HepG2 (cell line): Measurements from ENCODE around the gene HDDC3. TPM values are rescaled to one million over a fixed set of nuclear protein-coding genes. Genes with fewer than 3 reads are reported as not detected.

Experiments
- BCLAF1 ChIP-seq: fragments of 450-650 bp; IDR thresholded peaks from 2 replicates; pipeline ENCODE4 v1.6.1; 2017; ENCODE audit warnings: mild to moderate bottlenecking
- CEBPB ChIP-seq: IDR thresholded peaks from 2 replicates; pipeline ENCODE4 v1.6.1; 2011; ENCODE audit warnings: low read depth, low read length, improper control_type of control experiment, borderline replicate concordance
- DBP ChIP-seq: sonication (generic); formaldehyde crosslinking; IDR thresholded peaks from 2 replicates; pipeline ENCODE4 v1.4.0; 2020; ENCODE audit warnings: missing genetic modification reagents; ENCODE audit errors: not compliant biosample characterization
- ISX ChIP-seq: sonication (generic); formaldehyde crosslinking; conservative IDR thresholded peaks from 2 replicates; pipeline ENCODE4 v1.5.0; 2020; ENCODE audit warnings: missing genetic modification reagents
- KAT2B ChIP-seq: fragments of 150-350 bp; IDR thresholded peaks from 2 replicates; pipeline ENCODE4 v1.6.1; 2014; ENCODE audit warnings: low read depth, low read length, borderline replicate concordance
- KLF9 ChIP-seq: IDR thresholded peaks from 2 replicates; pipeline ENCODE4 v1.6.1; 2016; ENCODE audit warnings: low read depth
- NFE2 ChIP-seq: sonication (generic); formaldehyde crosslinking; IDR thresholded peaks from 2 replicates; pipeline ENCODE4 v1.4.0; 2020; ENCODE audit warnings: missing genetic modification reagents
- PREB ChIP-seq: sonication (generic); formaldehyde crosslinking; IDR thresholded peaks from 2 replicates; pipeline ENCODE4 v1.4.0; 2020; ENCODE audit warnings: missing genetic modification reagents
- RBM39 ChIP-seq: fragments of 200-400 bp; formaldehyde crosslinking; IDR thresholded peaks from one replicate; pipeline ENCODE4 v1.6.1; 2018; ENCODE audit warnings: antibody characterized with exemption, mild to moderate bottlenecking, low read depth, low read length; ENCODE audit not compliant: poor library complexity, severe bottlenecking
- SYNCRIP ChIP-seq: fragments of 200-400 bp; formaldehyde crosslinking; IDR thresholded peaks from 2 replicates; pipeline ENCODE4 v1.6.1; 2018; ENCODE audit warnings: mild to moderate bottlenecking, low read depth, low read length; ENCODE audit not compliant: insufficient read depth
- THAP7 ChIP-seq: sonication (generic); formaldehyde crosslinking; IDR thresholded peaks from 2 replicates; pipeline ENCODE4 v1.8.1; 2023; ENCODE audit warnings: mild to moderate bottlenecking, missing genetic modification reagents
- ZBTB10 ChIP-seq: sonication (generic); formaldehyde crosslinking; IDR thresholded peaks from 2 replicates; pipeline ENCODE4 v1.4.0; 2020; ENCODE audit warnings: missing genetic modification reagents, borderline replicate concordance
- ZFP90 ChIP-seq: sonication (generic); formaldehyde crosslinking; IDR thresholded peaks from 2 replicates; pipeline ENCODE4 v1.8.0; 2022; ENCODE audit warnings: missing genetic modification reagents, mild to moderate bottlenecking, inconsistent platforms, borderline replicate concordance
- ZNF121 ChIP-seq: sonication (generic); formaldehyde crosslinking; IDR thresholded peaks from 2 replicates; pipeline ENCODE4 v1.5.0; 2020; ENCODE audit warnings: mild to moderate bottlenecking, missing genetic modification reagents
- ZNF180 ChIP-seq: sonication (generic); formaldehyde crosslinking; IDR thresholded peaks from 2 replicates; pipeline ENCODE4 v1.4.0; 2020; ENCODE audit warnings: low read depth, missing genetic modification reagents, borderline replicate concordance
- ZNF331 ChIP-seq: sonication (generic); formaldehyde crosslinking; IDR thresholded peaks from 2 replicates; pipeline ENCODE4 v1.4.0; 2020; ENCODE audit warnings: missing genetic modification reagents
- ZNF337 ChIP-seq: sonication (generic); formaldehyde crosslinking; IDR thresholded peaks from 2 replicates; pipeline ENCODE4 v1.5.1; 2020; ENCODE audit warnings: missing genetic modification reagents, low read depth, mild to moderate bottlenecking, borderline replicate concordance
- ZNF749 ChIP-seq: sonication (generic); formaldehyde crosslinking; IDR thresholded peaks from 2 replicates; pipeline ENCODE4 v1.8.0; 2022; ENCODE audit warnings: mild to moderate bottlenecking, missing genetic modification reagents, moderate library complexity, borderline replicate concordance
- ZNF766 ChIP-seq: sonication (generic); formaldehyde crosslinking; IDR thresholded peaks from 2 replicates; pipeline ENCODE4 v1.5.0; 2020; ENCODE audit warnings: missing genetic modification reagents, borderline replicate concordance
- ZNF83 ChIP-seq: sonication (generic); formaldehyde crosslinking; IDR thresholded peaks from 2 replicates; pipeline ENCODE4 v1.4.0; 2020; ENCODE audit warnings: missing genetic modification reagents, mild to moderate bottlenecking, borderline replicate concordance
- polyA plus RNA-seq, 8 experiments: library from polyadenylated mRNA; depleted of rRNA in 3 of 8; stranded (reverse) in 7 of 8; unstranded in 1 of 8; fragments of >200 nt; fragmentation: Illumina TruSeq in 4 of 8; extraction: Trizol in 4 of 8; gene quantifications; 2 replicates each; pipeline versions ENCODE4 v1.2.1 to v1.2.3, GENCODE V29; 2011 to 2016; ENCODE audit warnings: low read depth in 4 of 8, missing spikeins in 1 of 8, mixed read lengths in 1 of 8; ENCODE audit not compliant: insufficient read depth in 1 of 8
- total RNA-seq, 5 experiments: library from RNA; depleted of rRNA; stranded (reverse); fragments of >200 nt; fragmentation: Illumina TruSeq; extraction: Trizol; gene quantifications; 2 replicates each; pipeline ENCODE4 v1.2.3, GENCODE V29; 2016; ENCODE audit warnings: low read depth in 1 of 5

The HDDC3 gene
- total and polyA plus RNA-seq, 2 of the 13 experiments (the other 11 are each of a cell fraction or from before 2014, with no cell fraction given), result 18.7 to 28.3 TPM

GRCh38 chr15:90893175-90894090, 38.9 kb downstream of the HDDC3 start (continued):
- TF ChIP-seq PREB (CRISPR knock-in tag), result no peak
- peak; percentile 33; the same call in 1 of the 2 replicates for TF ChIP-seq ZNF331 (CRISPR knock-in tag)
- no peak for TF ChIP-seq THAP7
- no peak for TF ChIP-seq ZBTB10 (CRISPR knock-in tag)
- TF ChIP-seq ZFP90 (CRISPR knock-in tag), result 0 out of 2 replicates have a peak, but pooled peaks have one; percentile 38
- no peak for TF ChIP-seq ZNF83
- no peak for TF ChIP-seq ZNF121 (CRISPR knock-in tag)
- no peak for TF ChIP-seq BCLAF1
- TF ChIP-seq ISX (CRISPR knock-in tag), result no peak
- TF ChIP-seq ZNF749, result no peak
- no peak for TF ChIP-seq NFE2 (CRISPR knock-in tag)
- no peak for TF ChIP-seq KLF9
- no peak for TF ChIP-seq DBP (CRISPR knock-in tag)
- no peak for TF ChIP-seq ZNF337 (CRISPR knock-in tag)
- TF ChIP-seq CEBPB, result no peak
- TF ChIP-seq KAT2B, result no peak
- TF ChIP-seq ZNF766 (CRISPR knock-in tag), result no peak
- no peak for TF ChIP-seq RBM39
- TF ChIP-seq SYNCRIP, result no peak
- TF ChIP-seq ZNF180 (CRISPR knock-in tag), result no peak
